NCI-H446 treated with DMSO at 0.1 percent for 48 hours (cell line): ENCODE data around the gene FBXL13.
"Not testable (repeated sequence)": the region's sequence is repeated elsewhere in the genome, so short reads cannot be mapped to it uniquely, and the experiment has no call there.

Experiments used
- DNase-seq: peaks from one replicate; lab custom pipeline; 2025; lab: John Stamatoyannopoulos, UW

Gene FBXL13

DNA sequence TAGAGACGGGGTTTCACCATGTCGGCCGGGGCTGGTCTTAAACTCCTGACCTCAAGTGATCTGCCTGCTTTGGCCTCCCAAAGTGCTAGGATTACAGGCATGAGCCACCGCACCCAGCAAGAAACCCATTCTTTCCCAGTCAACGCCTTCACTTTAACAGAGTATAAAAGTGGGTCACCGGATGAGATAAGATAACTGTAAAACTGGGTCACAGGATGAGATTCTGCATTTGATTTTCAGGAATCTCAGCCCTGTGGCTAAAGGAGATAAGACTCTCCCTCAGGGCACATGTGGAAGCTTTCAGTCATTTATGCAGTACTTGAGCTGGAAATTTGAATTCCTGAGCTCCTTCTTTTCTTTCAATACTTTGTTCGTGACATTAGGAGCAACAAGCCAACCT is 91.0 kb downstream of the FBXL13 start:
- DNase-seq, result no peak

DNA sequence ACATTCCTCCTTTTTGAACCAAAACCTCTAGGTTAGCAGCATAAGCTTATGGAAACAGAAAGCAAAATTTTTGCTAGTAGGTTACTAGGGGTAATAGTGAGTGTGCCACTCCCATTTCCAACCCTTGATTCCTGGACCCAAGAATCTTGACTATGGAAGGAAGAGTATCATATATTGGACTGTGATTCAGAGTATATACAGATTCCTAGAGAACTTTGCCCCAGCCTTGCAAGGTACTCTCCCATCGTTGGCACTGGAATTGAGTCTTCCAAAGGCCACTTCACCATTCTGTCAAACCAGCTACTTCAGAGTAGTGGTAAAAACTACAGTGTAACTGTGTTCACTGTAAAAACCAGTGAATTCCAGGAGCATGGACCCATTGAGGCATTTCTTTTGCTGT is 92.4 kb downstream of the FBXL13 start:
- no peak for DNase-seq

DNA sequence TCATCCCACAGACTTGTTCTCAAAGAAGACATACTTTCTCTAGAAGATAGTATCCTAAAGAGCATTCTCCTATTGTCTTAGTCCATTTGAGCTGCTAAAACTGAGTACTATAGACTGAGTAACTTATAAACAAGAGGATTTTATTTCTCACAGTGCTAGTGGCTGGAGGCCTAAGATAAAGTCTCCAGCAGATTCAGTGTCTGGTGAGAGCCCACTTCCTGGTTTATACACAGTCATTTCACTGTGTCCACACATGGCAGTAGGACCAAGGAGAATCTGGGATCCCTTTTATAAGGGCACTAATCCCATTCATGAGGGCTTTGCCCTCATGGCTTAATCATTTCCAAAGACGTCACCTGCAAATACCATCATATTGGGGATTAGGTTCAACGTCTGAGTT is 93.1 kb downstream of the FBXL13 start:
- DNase-seq, result no peak

DNA sequence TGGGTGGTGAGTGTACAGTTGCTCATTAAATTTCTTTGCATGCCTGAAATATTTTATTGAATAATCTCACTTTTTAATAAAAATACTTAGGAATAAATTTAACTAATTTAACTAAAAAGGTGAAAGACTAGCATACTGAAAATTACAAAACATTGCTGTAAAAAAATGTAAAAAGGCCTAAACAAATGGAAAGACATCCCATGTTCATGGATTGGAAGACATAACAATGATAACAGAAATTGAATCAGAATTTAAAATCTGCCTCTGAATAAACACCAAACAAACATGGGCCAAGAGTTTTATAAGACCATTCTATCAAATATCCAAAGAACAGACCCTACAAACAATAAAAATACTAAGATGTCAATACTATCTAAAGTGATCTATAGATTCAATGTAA is 94.9 kb downstream of the FBXL13 start:
- no peak for DNase-seq

DNA sequence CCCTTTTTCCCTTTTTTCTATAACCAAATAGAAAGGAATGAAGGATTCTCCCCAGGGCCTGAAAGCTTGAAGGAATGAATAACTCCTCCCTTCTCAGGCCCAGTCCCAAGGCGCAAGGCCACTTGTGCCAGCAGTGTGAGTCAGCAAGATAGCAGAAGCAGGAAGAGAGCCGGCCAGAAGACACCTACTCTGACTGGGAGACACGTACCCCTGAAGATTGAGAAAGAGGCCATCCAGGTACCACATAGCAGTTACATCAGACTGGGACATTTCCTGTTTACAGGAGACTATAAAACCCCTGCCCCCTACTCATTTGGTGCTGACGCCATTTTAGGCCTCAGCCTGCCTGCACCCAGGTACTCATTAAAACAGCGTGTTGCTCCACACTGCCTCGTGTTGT is 96.3 kb downstream of the FBXL13 start:
- DNase-seq, result no peak

DNA sequence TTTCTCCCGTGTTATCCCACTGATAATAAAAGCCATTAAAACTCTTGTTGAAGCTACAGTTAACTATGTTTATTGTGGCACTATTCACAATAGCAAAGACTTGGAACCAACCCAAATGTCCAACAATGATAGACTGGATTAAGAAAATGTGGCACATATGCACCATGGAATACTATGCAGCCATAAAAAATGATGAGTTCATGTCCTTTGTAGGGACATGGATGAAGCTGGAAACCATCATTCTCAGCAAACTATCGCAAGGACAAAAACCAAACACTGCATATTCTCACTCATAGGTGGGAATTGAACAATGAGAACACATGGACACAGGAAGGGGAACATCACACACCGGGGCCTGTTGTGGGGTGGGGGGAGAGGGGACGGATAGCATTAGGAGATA is 97.0 kb downstream of the FBXL13 start:
- not testable (repeated sequence) for DNase-seq

DNA sequence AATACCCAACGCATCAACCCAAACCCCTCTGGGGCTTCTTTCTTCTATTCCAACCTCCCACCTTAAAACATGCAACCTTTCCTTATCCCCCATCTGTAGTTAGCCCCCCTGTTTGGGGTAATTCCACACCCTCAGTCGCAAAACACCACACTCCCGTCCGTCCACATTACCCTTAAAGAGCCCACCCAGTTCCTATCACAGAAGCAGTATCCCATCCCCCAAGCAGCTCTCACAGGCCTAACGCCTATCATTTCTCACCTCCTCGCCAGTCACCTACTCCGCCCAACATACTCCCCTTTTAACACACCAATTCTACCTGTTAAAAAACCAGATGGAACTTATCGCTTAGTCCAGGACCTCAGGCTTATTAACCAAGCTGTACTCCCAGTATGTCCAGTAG is 98.1 kb downstream of the FBXL13 start:
- DNase-seq, result no peak

DNA sequence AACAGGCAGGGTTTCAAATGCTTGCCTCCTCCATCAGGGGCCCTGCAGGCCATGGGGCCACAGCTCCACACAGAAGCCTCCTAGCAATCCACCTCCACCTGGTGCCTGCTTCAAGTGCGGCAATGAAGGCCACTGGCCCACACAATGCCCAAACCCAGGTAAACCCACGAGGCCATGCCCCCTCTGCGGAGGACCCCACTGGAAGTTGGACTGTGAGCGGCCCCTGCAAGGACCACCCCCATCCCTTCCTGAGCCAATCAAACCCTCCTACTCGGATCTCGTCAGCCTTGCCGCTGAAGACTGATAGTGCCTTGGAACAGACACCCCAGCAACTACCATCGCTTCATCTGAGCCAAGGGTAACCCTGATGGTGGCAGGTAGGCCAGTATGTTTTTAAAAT is 98.7 kb downstream of the FBXL13 start:
- no peak for DNase-seq

DNA sequence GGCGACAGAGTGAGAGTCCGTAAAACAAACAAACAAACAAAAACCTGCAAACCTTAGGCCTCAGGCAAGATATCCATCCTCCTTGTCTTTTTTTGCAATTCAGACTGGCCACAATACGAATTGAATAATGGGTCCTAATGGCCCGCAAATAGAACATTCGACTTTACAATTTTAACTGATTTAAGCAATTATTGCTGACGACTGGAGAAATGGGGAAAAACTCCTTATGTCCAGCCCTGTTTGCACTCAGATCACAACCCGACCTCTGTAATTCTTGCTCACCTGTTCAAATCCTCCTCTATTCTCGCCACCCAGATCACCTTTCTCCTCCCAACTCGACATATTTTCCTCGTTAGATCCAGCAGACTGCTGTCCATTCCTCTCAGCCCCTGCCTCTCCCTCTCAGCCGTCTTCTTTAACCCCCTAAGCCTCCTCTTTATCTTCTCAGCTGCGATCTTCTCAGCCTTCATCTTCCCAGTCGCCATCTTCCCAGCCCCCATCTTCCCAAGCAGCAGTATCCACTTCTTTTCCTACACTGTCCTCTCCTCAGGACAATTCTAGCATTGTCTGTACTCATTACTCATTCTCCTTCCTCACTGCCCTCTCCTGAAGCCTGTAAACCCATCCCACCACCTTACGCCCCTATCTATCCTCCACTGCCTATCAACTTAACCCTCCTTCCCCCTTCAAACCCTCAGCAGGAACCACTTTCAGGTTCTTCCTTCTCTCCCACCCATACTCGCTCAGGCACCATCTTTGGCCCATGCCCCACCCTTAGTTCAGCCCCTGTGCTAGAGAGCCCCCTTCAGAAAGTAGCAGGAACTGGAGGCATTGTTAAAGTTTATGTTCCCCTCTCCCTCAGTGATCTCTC is 100.0 kb downstream of the FBXL13 start:
- DNase-seq, result no peak

DNA sequence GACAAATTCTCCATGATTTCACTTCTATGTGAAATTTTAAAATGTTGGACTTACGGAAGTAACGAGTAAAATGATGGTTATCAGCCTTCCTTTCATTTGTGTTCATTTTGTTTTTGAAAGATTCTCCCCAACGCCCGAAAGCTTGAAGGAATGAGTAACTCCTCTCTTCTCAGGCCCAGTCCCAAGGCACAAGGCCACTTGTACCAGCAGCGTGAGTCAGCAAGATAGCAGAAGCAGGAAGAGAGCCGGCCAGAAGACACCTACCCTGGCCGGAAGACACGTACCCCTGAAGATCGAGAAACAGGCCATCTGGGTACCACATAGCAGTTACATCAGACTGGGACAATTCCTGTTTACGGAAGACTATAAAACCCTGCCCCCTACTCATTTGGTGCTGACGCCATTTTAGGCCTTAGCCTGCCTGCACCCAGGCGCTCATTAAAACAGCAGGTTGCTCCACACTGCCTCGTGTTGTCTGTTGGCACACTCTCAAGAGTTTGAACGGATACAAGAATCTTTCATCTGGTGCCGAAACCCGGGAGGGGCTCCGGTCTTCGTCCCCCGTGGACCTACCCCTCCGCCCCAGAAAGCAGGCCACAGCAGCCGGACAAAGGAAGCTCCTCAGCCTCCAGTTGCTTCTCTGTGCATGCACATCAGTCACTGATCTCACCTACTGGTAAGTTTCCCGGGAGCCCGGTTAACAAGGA is 101.3 kb downstream of the FBXL13 start:
- no peak for DNase-seq

DNA sequence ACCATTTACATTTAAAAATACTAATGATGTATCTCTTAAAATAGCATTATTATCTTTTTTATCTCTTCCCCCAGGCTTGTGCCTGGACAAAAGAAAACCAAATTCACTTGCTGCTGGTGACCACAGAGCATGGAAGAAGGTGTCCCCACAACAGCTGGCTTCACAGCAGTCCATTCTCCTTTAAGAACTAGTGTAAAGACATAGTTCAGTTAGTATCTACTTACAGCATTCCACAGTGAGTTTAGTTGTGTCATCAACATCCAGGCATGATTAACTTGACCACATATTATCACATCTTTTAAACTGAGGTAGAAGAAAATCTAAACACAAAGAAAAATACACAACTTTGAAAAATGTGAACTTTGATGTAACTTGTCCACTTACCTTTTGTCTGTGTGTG is 106.8 kb downstream of the FBXL13 start:
- no peak for DNase-seq

DNA sequence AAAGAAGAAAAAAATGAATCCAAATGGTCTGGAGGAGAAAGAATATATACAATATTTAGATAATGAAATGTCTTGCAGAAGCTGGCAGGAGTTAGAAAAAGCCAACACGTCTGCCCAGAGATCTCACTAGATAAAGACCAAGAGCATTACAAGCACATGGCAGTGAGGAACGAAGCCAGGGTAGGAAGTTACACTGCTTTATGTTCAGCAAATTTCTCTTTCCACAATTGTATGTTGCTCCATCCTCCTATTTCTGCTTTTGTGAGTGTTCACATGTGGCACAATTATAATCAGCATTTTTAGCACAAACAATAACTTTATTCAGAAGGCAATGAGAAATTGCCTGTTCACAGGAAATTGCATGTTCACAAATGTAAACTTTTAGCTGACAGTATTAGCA is 108.1 kb downstream of the FBXL13 start:
- DNase-seq, result no peak

DNA sequence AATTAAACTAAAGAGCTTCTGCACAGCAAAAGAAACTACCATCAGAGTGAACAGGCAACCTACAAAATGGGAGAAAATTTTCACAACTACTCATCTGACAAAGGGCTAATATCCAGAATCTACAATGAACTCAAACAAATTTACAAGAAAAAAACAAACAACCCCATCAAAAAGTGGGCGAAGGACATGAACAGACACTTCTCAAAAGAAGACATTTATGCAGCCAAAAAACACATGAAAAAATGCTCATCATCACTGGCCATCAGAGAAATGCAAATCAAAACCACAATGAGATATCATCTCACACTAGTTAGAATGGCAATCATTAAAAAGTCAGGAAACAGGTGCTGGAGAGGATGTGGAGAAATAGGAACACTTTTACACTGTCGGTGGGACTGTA is 112.6 kb downstream of the FBXL13 start:
- not testable (repeated sequence) for DNase-seq

DNA sequence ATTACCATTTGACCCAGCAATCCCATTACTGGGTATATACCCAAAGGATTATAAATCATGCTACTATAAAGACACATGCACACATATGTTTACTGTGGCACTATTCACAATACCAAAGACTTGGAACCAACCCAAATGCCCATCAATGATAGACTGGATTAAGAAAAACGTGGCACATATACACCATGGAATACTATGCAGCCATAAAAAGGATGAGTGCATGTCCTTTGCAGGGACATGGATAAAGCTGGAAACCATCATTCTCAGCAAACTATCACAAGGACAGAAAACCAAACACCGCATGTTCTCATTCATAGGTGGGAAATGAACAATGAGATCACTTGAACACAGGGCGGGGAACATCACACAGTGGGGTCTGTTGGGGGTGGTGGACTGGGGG is 116.6 kb downstream of the FBXL13 start:
- DNase-seq, result not testable (repeated sequence)

DNA sequence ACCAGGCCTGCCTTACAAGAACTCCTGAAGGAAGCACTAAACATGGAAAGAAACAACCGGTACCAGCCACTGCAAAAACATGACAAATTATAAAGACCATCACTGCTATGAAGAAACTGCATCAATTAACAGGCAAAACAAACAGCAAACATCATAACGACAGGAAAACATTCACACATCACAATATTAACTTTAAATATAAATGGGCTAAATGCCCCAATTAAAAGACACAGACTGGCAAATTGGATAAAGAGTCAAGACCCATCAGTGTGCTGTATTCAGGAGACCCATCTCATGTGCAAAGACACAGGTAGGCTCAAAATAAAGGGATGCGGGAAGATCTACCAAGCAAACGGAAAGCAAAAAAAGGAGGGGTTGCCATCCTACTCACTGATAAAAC is 120.2 kb downstream of the FBXL13 start:
- DNase-seq, result not testable (repeated sequence)

DNA sequence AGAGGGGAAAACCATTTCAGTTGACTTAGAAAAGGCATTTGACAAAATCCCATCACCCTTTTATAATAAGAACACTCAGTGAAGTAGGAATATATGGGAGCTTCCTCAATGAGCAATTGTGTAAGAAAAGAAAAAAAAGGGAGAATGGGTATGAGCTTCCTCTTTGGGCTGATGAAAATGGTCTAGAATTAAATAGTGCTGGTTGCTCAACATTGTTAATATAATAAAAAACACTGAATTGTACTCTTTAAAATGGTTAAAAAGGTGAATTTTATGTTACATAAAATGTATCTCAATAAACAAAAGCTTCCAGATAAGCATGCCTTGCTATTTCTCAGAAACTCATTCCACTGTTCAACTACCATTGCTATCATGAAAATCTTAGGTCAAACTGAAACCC is 121.2 kb downstream of the FBXL13 start:
- no peak for DNase-seq

DNA sequence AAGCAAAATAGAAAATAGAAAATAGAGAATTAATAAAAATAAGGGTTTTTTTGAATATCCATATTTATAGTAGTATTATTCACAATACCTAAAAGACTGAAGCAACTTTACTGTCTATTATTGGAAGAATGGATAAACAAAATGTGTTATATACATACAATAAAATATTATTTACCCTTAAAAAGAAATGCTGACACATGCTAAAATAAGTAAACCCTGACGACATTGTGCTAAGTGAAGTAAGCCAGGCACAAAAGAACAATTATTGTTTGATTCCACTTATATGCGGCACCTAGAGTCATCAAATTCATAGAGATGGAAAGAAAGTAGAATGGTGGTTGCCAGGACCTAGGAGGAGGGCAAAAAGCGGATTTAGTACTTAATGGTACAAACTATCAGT is 122.8 kb downstream of the FBXL13 start:
- no peak for DNase-seq

DNA sequence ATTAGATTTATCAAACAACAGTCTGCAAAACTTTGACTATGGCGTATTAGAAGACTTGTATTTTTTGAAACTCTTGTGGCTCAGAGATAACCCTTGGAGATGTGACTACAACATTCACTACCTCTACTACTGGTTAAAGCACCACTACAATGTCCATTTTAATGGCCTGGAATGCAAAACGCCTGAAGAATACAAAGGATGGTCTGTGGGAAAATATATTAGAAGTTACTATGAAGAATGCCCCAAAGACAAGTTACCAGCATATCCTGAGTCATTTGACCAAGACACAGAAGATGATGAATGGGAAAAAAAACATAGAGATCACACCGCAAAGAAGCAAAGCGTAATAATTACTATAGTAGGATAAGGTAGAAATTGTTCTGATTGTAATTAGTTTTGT is 130.4 kb downstream of the FBXL13 start:
- no peak for DNase-seq

DNA sequence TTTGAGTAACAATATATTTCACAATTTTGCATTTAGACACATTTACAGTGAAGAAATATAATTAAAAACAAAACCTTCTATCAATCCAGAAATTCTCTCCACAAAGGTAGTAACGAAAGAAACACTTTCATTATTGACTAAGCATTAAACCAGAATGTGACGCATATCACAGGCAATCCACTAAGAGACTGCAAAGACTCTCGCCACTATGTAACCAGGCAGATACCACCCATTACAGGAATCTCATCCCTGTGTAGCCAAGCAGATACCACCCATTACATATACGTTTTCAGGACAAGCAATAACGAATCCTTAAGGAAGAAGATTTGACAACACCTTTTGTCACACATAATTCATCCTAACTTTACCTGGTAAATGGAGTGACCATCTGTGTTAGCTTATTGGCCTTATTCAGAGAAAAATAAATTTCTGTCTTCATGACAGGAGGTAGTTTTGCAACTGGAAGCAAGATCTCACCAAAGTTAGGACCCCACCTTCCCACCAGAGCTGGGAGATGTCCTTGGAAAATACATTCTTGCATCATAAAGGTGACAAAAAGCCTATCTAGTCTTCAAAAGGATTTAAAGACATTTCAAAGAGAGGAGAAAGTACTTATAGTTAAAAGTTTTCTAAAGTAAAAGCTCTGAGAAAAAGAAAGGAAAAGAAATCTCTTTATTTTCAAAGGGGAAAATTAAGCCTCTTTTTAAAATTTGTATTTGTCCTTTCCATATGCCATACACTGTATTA is 131.0 kb downstream of the FBXL13 start:
- no peak for DNase-seq

DNA sequence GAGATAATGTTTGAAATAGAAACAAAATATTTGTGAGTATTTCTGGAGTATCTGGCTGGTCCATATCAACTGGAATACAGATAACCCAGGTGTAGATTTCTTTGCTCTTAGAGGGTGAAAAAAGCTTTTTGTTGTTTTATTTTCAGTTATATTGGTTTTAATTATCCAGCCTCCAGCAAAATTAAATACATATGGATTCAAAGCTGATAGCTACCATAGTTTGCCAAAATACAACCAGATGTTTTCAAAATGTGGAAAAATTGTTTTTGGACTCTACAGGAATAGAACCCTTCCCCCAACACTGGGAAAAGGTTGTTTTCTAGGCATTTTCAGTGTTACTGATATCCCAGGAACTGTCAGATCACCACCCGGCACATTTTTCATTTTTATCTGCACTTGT is 131.7 kb downstream of the FBXL13 start:
- DNase-seq, result no peak

DNA sequence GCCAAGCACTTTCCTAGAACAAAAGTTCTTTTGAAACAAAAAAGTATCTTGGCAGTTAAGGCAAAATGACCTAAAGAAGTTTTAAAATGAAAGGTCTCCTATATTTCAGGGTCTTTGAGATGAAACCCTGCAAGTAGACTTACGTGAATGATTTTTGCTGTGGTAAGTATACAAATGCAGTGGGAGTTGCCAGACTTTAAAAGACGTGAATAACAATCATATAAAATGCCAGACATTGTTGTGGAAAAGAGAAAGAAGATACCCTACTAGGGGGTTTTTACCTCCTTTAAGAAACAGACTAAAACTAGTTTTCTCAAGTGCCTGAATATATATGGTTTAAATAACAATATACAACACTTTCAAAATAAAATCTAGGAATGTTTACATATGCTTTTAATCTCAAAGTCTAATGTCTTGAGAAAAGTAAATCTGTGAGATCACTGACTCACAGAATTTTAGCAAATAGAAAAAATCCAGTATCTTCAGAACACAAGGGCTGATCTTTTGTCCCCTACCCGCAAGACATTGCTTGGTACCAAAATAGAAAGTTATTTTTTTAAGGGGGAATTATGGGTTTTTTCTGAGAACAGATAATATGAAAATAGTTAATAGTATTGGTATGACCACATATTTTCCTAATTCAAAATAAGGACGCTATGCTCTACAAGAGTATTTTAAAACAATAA is 132.3 kb downstream of the FBXL13 start:
- DNase-seq, result no peak

DNA sequence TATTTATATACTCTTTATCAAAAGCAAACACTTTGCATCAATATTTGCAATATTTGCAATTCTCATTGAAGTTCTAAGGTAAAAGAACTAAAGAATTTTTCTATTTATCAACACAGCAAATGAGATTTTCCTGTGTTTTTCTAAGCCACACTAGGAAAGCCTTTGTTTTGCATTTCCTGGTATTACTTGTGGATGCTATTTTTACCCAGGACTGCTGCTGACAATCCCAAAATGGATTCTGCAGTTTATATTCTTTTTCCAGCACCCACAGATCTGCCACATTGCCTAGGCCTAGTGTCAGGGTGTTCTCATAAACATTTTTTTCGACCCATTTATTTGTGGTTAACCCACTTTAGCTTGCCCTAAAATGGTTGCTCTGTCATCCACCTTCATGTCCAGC is 135.9 kb downstream of the FBXL13 start:
- DNase-seq, result no peak
